WTC11 (cell line): ENCODE data around the gene COA5. TPM values are rescaled to one million over a fixed set of nuclear protein-coding genes. Genes with fewer than 3 reads are reported as not detected.

Source experiments
- ATAC-seq: fragments of 200-7000 bp; cut with Tn5 transposase; 2 replicates; pipeline ENCODE4 v1.10.0; 2021; ENCODE audit warnings: mild to moderate bottlenecking, moderate library complexity
- CTCF ChIA-PET: fragments of 300-600 bp; sonication (Branson Sonifier 250); formaldehyde crosslinking; loops from one replicate; lab custom pipeline; 2021; ENCODE audit warnings: antibody characterized with exemption; lab: Charles Lee
- POLR2A ChIA-PET: fragments of 350-600 bp; sonication (Branson Sonifier 250); formaldehyde crosslinking; loops from one replicate; lab custom pipeline; 2021; ENCODE audit warnings: antibody characterized with exemption; lab: Charles Lee
- DNase-seq: peaks from one replicate; pipeline ENCODE4 v3.0.0; 2021; ENCODE audit warnings: low spot score
- H3K27ac Mint-ChIP-seq: 2 replicates; pipeline ENCODE4 v1.8.0; 2021; ENCODE audit warnings: mixed read lengths
- H3K27me3 Mint-ChIP-seq: 2 replicates; pipeline ENCODE4 v1.8.0; 2021; ENCODE audit warnings: low read depth, mild to moderate bottlenecking, moderate library complexity, mixed read lengths
- H3K36me3 Mint-ChIP-seq: 2 replicates; pipeline ENCODE4 v1.8.0; 2021; ENCODE audit warnings: mixed read lengths
- H3K4me1 Mint-ChIP-seq: 2 replicates; pipeline ENCODE4 v1.8.0; 2022; ENCODE audit warnings: mixed read lengths
- H3K4me3 Mint-ChIP-seq: 2 replicates; pipeline ENCODE4 v1.8.0; 2021; ENCODE audit warnings: mild to moderate bottlenecking, moderate library complexity, mixed read lengths
- H3K9me3 Mint-ChIP-seq: 2 replicates; pipeline ENCODE4 v1.8.0; 2021; ENCODE audit warnings: mixed read lengths
- ATF1 ChIP-seq: sonication (generic); formaldehyde crosslinking; IDR thresholded peaks from 2 replicates; pipeline ENCODE4 v1.8.1; 2023; ENCODE audit warnings: mild to moderate bottlenecking, moderate library complexity, missing genetic modification reagents
- CBFB ChIP-seq: sonication (generic); formaldehyde crosslinking; IDR thresholded peaks from 2 replicates; pipeline ENCODE4 v1.8.1; 2022; ENCODE audit warnings: mild to moderate bottlenecking, low read depth, missing genetic modification reagents
- CREM ChIP-seq: sonication (generic); formaldehyde crosslinking; IDR thresholded peaks from 2 replicates; pipeline ENCODE4 v1.8.1; 2022; ENCODE audit warnings: mild to moderate bottlenecking, missing genetic modification reagents, moderate library complexity
- FOXJ3 ChIP-seq: sonication (generic); formaldehyde crosslinking; IDR thresholded peaks from 2 replicates; pipeline ENCODE4 v1.9.0; 2021; ENCODE audit warnings: missing genetic modification reagents, mild to moderate bottlenecking, borderline replicate concordance
- FOXK1 ChIP-seq: sonication (generic); formaldehyde crosslinking; IDR thresholded peaks from 2 replicates; pipeline ENCODE4 v1.8.0; 2022; ENCODE audit warnings: mild to moderate bottlenecking, moderate library complexity, missing genetic modification reagents
- FOXP1 ChIP-seq: sonication (generic); formaldehyde crosslinking; IDR thresholded peaks from 2 replicates; pipeline ENCODE4 v1.8.0; 2022; ENCODE audit warnings: missing genetic modification reagents, mild to moderate bottlenecking, moderate library complexity, borderline replicate concordance
- GABPB1 ChIP-seq: sonication (generic); formaldehyde crosslinking; IDR thresholded peaks from 2 replicates; pipeline ENCODE4 v1.8.1; 2023; ENCODE audit warnings: mild to moderate bottlenecking, missing genetic modification reagents
- GRHL2 ChIP-seq: fragments of 250-450 bp; sonication (Bioruptor Pico); IDR thresholded peaks from 2 replicates; pipeline ENCODE4 v1.8.0; 2022; ENCODE audit warnings: mild to moderate bottlenecking, moderate library complexity; ENCODE audit not compliant: insufficient replicate concordance, severe bottlenecking
- JAZF1 ChIP-seq: fragments of 250-450 bp; sonication (Bioruptor Pico); IDR thresholded peaks from 2 replicates; pipeline ENCODE4 v1.9.0; 2021; ENCODE audit warnings: moderate library complexity, mild to moderate bottlenecking, inconsistent platforms
- JUN ChIP-seq: sonication (generic); formaldehyde crosslinking; IDR thresholded peaks from 2 replicates; pipeline ENCODE4 v1.8.0; 2023; ENCODE audit warnings: mild to moderate bottlenecking, missing genetic modification reagents
- MYBL2 ChIP-seq: sonication (generic); formaldehyde crosslinking; IDR thresholded peaks from 2 replicates; pipeline ENCODE4 v1.8.1; 2023; ENCODE audit warnings: mild to moderate bottlenecking, moderate library complexity, missing genetic modification reagents
- NFYB ChIP-seq: sonication (generic); formaldehyde crosslinking; conservative IDR thresholded peaks from 2 replicates; pipeline ENCODE4 v1.8.0; 2022; ENCODE audit warnings: low read depth, missing genetic modification reagents
- NR1H2 ChIP-seq: sonication (generic); formaldehyde crosslinking; IDR thresholded peaks from 2 replicates; pipeline ENCODE4 v1.9.0; 2021; ENCODE audit warnings: mild to moderate bottlenecking, moderate library complexity, missing genetic modification reagents
- NR3C1 ChIP-seq: sonication (generic); formaldehyde crosslinking; conservative IDR thresholded peaks from 2 replicates; pipeline ENCODE4 v1.8.1; 2023; ENCODE audit warnings: low read depth, mild to moderate bottlenecking, missing genetic modification reagents
- OVOL2 ChIP-seq: fragments of 250-450 bp; sonication (Bioruptor Pico); IDR thresholded peaks from 2 replicates; pipeline ENCODE4 v1.9.0; 2021; ENCODE audit warnings: mild to moderate bottlenecking, borderline replicate concordance
- RORB ChIP-seq: fragments of 250-450 bp; sonication (Bioruptor Pico); IDR thresholded peaks from 2 replicates; pipeline ENCODE4 v1.9.0; 2021; ENCODE audit warnings: mild to moderate bottlenecking
- SMAD4 ChIP-seq: sonication (generic); formaldehyde crosslinking; IDR thresholded peaks from 2 replicates; pipeline ENCODE4 v1.8.0; 2022; ENCODE audit warnings: mild to moderate bottlenecking, missing genetic modification reagents
- TP53 ChIP-seq: sonication (generic); formaldehyde crosslinking; IDR thresholded peaks from 2 replicates; pipeline ENCODE4 v1.8.1; 2023; ENCODE audit warnings: mild to moderate bottlenecking, missing genetic modification reagents
- ZNF138 ChIP-seq: sonication (generic); formaldehyde crosslinking; conservative IDR thresholded peaks from 2 replicates; pipeline ENCODE4 v1.8.1; 2022; ENCODE audit warnings: mild to moderate bottlenecking, moderate library complexity, missing genetic modification reagents
- ZNF416 ChIP-seq: fragments of 250-450 bp; sonication (Bioruptor Pico); IDR thresholded peaks from 2 replicates; pipeline ENCODE4 v1.9.0; 2021; ENCODE audit warnings: mild to moderate bottlenecking, inconsistent platforms
- total RNA-seq: library from RNA; stranded (reverse); gene quantifications from 3 replicates; pipeline ENCODE4 v1.2.3, GENCODE V29; 2021
- TF ChIP-seq, protein P1 (sequence below): sonication (generic); formaldehyde crosslinking; IDR thresholded peaks from 2 replicates; pipeline ENCODE4 v1.8.1; 2023; ENCODE audit warnings: mild to moderate bottlenecking, missing genetic modification reagents
- TF ChIP-seq, protein P2 (sequence below): fragments of 250-450 bp; sonication (Bioruptor Pico); IDR thresholded peaks from 2 replicates; pipeline ENCODE4 v1.8.0; 2021; ENCODE audit warnings: mild to moderate bottlenecking
- TF ChIP-seq, protein P3 (sequence below): fragments of 250-450 bp; sonication (Bioruptor Pico); IDR thresholded peaks from 2 replicates; pipeline ENCODE4 v2.1.2; 2022; ENCODE audit warnings: mild to moderate bottlenecking, moderate library complexity
- TF ChIP-seq, protein P4 (sequence below): fragments of 250-450 bp; sonication (Bioruptor Pico); conservative IDR thresholded peaks from 2 replicates; pipeline ENCODE4 v1.9.0; 2021; ENCODE audit warnings: mild to moderate bottlenecking

COA5 gene
- total RNA-seq, 1 experiment from 2014 or later, result 29.3 TPM

DNA sequence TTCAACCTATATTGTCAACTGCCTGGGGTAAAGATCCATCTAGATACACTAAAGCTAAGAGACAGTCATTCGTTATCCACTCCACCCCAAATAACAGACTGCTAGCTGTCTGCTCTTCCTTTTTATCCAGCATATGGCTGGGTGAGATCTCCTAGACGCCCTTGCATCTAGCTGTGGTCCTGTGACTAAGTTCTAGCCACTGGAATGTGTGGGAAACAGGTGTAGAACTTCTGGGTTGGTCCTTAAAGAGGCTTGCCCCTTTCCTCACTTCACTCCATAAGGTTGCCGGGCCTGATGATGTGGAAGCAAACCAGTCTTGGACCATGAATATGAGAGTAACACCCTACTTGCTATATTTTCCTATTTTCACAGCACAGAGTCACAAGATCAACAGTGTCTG is 3.2 kb downstream of the COA5 start:
- TF ChIP-seq ATF1 (CRISPR knock-in tag), result no peak
- no peak for TF ChIP-seq NFYB (CRISPR knock-in tag)
- TF ChIP-seq FOXJ3 (CRISPR knock-in tag), result no peak
- no peak for TF ChIP-seq JUN
- TF ChIP-seq FOXP1 (CRISPR knock-in tag), result no peak
- TF ChIP-seq, protein P1, sequence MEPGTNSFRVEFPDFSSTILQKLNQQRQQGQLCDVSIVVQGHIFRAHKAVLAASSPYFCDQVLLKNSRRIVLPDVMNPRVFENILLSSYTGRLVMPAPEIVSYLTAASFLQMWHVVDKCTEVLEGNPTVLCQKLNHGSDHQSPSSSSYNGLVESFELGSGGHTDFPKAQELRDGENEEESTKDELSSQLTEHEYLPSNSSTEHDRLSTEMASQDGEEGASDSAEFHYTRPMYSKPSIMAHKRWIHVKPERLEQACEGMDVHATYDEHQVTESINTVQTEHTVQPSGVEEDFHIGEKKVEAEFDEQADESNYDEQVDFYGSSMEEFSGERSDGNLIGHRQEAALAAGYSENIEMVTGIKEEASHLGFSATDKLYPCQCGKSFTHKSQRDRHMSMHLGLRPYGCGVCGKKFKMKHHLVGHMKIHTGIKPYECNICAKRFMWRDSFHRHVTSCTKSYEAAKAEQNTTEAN (CRISPR knock-in tag), result no peak
- TF ChIP-seq SMAD4 (CRISPR knock-in tag), result no peak
- no peak for TF ChIP-seq CBFB (CRISPR knock-in tag)
- TF ChIP-seq GABPB1, result no peak
- no peak for TF ChIP-seq RORB (CRISPR knock-in tag)
- TF ChIP-seq, protein P2, sequence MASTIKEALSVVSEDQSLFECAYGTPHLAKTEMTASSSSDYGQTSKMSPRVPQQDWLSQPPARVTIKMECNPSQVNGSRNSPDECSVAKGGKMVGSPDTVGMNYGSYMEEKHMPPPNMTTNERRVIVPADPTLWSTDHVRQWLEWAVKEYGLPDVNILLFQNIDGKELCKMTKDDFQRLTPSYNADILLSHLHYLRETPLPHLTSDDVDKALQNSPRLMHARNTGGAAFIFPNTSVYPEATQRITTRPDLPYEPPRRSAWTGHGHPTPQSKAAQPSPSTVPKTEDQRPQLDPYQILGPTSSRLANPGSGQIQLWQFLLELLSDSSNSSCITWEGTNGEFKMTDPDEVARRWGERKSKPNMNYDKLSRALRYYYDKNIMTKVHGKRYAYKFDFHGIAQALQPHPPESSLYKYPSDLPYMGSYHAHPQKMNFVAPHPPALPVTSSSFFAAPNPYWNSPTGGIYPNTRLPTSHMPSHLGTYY (CRISPR knock-in tag), result no peak
- no peak for TF ChIP-seq ZNF138 (CRISPR knock-in tag)
- no peak for TF ChIP-seq JAZF1 (CRISPR knock-in tag)
- TF ChIP-seq FOXK1, result no peak
- TF ChIP-seq NR3C1 (CRISPR knock-in tag), result no peak
- TF ChIP-seq MYBL2 (CRISPR knock-in tag), result no peak
- TF ChIP-seq, protein P3, sequence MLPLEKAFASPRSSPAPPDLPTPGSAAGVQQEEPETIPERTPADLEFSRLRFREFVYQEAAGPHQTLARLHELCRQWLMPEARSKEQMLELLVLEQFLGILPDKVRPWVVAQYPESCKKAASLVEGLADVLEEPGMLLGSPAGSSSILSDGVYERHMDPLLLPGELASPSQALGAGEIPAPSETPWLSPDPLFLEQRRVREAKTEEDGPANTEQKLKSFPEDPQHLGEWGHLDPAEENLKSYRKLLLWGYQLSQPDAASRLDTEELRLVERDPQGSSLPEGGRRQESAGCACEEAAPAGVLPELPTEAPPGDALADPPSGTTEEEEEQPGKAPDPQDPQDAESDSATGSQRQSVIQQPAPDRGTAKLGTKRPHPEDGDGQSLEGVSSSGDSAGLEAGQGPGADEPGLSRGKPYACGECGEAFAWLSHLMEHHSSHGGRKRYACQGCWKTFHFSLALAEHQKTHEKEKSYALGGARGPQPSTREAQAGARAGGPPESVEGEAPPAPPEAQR (CRISPR knock-in tag), result no peak
- TF ChIP-seq OVOL2 (CRISPR knock-in tag), result no peak
- no peak for TF ChIP-seq TP53 (CRISPR knock-in tag)
- TF ChIP-seq, all 79 proteins: peak for 0
- H3K36me3 Mint-ChIP-seq, result peaks cover 16% of the 10 kb centered on the region
- POLR2A ChIA-PET, result no interaction called here
- no peaks in the 10 kb centered on the region for H3K27me3 Mint-ChIP-seq
- no peaks in the 10 kb centered on the region for H3K9me3 Mint-ChIP-seq
- DNase-seq, result no peak
- no peak overlapping the region for H3K4me3 Mint-ChIP-seq
- no peak overlapping the region for H3K27ac Mint-ChIP-seq
- CTCF ChIA-PET, result interaction anchor here (1.6 kb wide), 1 partner anchor 36 kb away, joined by 4 read pairs; no protein-coding TSS in a partner anchor
- peaks cover 20% of the 10 kb centered on the region for H3K4me1 Mint-ChIP-seq
- ATAC-seq, result no peak

DNA sequence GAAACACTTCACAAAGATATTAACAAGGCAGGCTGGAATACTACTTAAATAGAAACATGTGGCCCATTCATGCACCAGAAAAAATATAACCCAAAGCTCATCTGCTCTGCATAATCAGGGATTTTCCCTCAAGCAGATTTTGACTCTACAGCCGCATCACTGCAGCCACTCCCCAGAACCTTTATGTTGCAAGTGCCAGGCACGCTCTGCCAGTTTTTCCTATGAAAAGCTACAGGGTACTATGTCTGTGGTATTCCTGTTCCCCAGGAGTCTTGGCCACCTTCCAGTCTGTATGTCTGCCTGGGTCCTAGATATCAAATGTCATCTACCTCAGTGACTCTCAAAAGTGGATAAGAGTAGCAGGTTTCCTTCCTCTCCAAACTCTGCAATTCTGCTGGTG is 3.8 kb downstream of the COA5 start:
- H3K9me3 Mint-ChIP-seq, result no peaks in the 10 kb centered on the region
- ChIA-PET CTCF (interaction anchor here (1.6 kb wide), 1 partner anchor 35 kb away, joined by 4 read pairs; no protein-coding TSS in a partner anchor), POLR2A (no interaction called here)
- peaks cover 15% of the 10 kb centered on the region for H3K4me1 Mint-ChIP-seq
- no peak overlapping the region for H3K27ac Mint-ChIP-seq
- no peak for DNase-seq
- no peaks in the 10 kb centered on the region for H3K27me3 Mint-ChIP-seq
- no peak for ATAC-seq
- H3K4me3 Mint-ChIP-seq, result no peak overlapping the region
- TF ChIP-seq NR1H2 (CRISPR knock-in tag) (no peak), JAZF1 (CRISPR knock-in tag) (no peak), GRHL2 (CRISPR knock-in tag) (no peak), CREM (CRISPR knock-in tag) (no peak), ZNF416 (no peak)
- TF ChIP-seq, protein P4, sequence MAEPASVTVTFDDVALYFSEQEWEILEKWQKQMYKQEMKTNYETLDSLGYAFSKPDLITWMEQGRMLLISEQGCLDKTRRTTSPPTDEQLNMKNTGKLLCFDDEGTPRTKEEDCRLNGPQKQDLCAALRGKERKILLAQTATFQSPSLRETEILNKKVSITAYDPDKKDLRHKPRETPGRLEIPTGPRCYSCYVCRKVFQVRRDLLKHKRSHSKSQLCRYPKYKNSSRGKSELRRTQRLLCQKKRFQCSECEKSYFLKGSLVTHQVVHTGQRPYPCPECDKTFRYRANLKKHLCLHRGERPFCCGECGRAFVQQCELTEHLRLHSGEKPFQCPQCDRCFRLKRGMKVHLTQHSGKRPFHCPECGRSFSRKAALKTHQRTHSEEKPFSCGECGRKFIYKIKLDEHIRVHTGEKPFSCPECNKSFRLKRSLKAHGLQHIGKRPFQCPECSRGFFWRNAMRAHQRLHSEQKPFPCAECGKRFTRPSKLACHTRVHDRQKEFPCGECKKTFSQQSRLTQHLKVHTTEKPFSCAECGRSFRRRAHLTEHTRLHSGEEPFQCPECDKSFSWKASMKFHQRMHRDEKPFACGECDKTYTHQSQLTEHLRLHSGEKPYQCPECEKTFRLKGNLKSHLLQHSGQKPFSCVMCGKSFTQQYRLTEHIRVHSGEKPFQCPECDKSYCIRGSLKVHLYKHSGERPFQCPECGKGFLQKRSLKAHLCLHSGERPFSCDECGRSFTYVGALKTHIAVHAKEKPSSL (CRISPR knock-in tag), result no peak
- TF ChIP-seq, protein P2 (CRISPR knock-in tag), result no peak
- H3K36me3 Mint-ChIP-seq, result peaks cover 17% of the 10 kb centered on the region
